Hepatocyte (in vitro differentiated cells): ENCODE measurements around the gene RPL27A. TPM values are rescaled to one million over a fixed set of nuclear protein-coding genes. Genes with fewer than 3 reads are reported as not detected.
"Not testable (repeated sequence)": the region's sequence is repeated elsewhere in the genome, so short reads cannot be mapped to it uniquely, and the experiment has no call there.

Source experiments
- DNase-seq: peaks from one replicate; pipeline ENCODE4 v3.0.0-alpha.2; 2016; ENCODE audit warnings: low spot score
- H2AFZ ChIP-seq: fragments of 200-600 bp; sonication (generic); 2 replicates; pipeline ENCODE4 v1.6.0; 2016; ENCODE audit warnings: antibody characterized with exemption, mild to moderate bottlenecking
- H3K27ac ChIP-seq: fragments of 200-600 bp; sonication (generic); 2 replicates; pipeline ENCODE4 v1.5.1; 2016; ENCODE audit warnings: mild to moderate bottlenecking
- H3K27me3 ChIP-seq: fragments of 200-600 bp; sonication (generic); 2 replicates; pipeline ENCODE4 v1.6.1; 2016
- H3K36me3 ChIP-seq: fragments of 200-600 bp; sonication (generic); replicated peaks from 2 replicates; pipeline ENCODE4 v1.5.1; 2016; ENCODE audit warnings: low read depth; ENCODE audit not compliant: insufficient read depth
- H3K4me1 ChIP-seq: fragments of 200-600 bp; sonication (generic); 2 replicates; pipeline ENCODE4 v1.5.1; 2016; ENCODE audit warnings: mild to moderate bottlenecking, moderate library complexity; ENCODE audit not compliant: insufficient read depth
- H3K4me2 ChIP-seq: fragments of 200-600 bp; sonication (generic); 2 replicates; pipeline ENCODE4 v1.6.0; 2016
- H3K4me3 ChIP-seq: fragments of 200-600 bp; sonication (generic); 2 replicates; pipeline ENCODE4 v1.5.1; 2016; ENCODE audit warnings: mild to moderate bottlenecking
- H3K79me2 ChIP-seq: fragments of 200-600 bp; sonication (generic); 2 replicates; pipeline ENCODE4 v1.6.0; 2017; ENCODE audit warnings: mild to moderate bottlenecking
- H3K9me2 ChIP-seq: fragments of 200-600 bp; sonication (generic); replicated peaks from 2 replicates; pipeline ENCODE4 v1.6.0; 2017; ENCODE audit warnings: mild to moderate bottlenecking; ENCODE audit not compliant: insufficient read depth
- H3K9me3 ChIP-seq: fragments of 200-600 bp; sonication (generic); 2 replicates; pipeline ENCODE4 v1.5.1; 2016; ENCODE audit warnings: low read depth, mild to moderate bottlenecking
- H4K20me1 ChIP-seq: fragments of 200-600 bp; sonication (generic); 2 replicates; pipeline ENCODE4 v1.6.0; 2016; ENCODE audit warnings: mild to moderate bottlenecking; ENCODE audit not compliant: insufficient read depth, poor library complexity, severe bottlenecking
- EZH2 ChIP-seq: fragments of 200-600 bp; sonication (generic); IDR thresholded peaks from 2 replicates; pipeline ENCODE4 v1.6.1; 2016; ENCODE audit warnings: antibody characterized with exemption, mild to moderate bottlenecking, borderline replicate concordance
- EZH2phosphoT487 ChIP-seq: fragments of 200-600 bp; sonication (generic); IDR thresholded peaks from one replicate; pipeline ENCODE4 v1.6.1; 2018; ENCODE audit warnings: antibody characterized with exemption, mild to moderate bottlenecking, low read depth, moderate library complexity; ENCODE audit not compliant: unreplicated experiment, severe bottlenecking
- WGBS: methylation state at CpG from one replicate; pipeline ENCODE4 v1.1.6; 2016; ENCODE audit warnings: low lambda C conversion rate; ENCODE audit errors: missing lambda C conversion rate; 5-methylcytosine and 5-hydroxymethylcytosine counted together
- polyA plus RNA-seq: library from polyadenylated mRNA; unstranded; fragments of >200 nt; fragmentation: Nextera tagmentation; extraction: Ambion mirVana; gene quantifications from 2 replicates; pipeline ENCODE4 v1.2.1, GENCODE V29; 2016
- total RNA-seq: library from RNA; depleted of rRNA; stranded (reverse); fragments of >200 nt; gene quantifications from 2 replicates; pipeline ENCODE4 v1.2.3, GENCODE V29; 2014
- TF ChIP-seq, protein P1 (sequence below): fragments of 200-600 bp; sonication (generic); IDR thresholded peaks from 2 replicates; pipeline ENCODE4 v1.5.1; 2016; ENCODE audit warnings: antibody characterized with exemption, mild to moderate bottlenecking; ENCODE audit not compliant: poor library complexity

The RPL27A gene
- total and polyA plus RNA-seq, 2 experiments from 2014 or later, result 803 to 818 TPM

DNA sequence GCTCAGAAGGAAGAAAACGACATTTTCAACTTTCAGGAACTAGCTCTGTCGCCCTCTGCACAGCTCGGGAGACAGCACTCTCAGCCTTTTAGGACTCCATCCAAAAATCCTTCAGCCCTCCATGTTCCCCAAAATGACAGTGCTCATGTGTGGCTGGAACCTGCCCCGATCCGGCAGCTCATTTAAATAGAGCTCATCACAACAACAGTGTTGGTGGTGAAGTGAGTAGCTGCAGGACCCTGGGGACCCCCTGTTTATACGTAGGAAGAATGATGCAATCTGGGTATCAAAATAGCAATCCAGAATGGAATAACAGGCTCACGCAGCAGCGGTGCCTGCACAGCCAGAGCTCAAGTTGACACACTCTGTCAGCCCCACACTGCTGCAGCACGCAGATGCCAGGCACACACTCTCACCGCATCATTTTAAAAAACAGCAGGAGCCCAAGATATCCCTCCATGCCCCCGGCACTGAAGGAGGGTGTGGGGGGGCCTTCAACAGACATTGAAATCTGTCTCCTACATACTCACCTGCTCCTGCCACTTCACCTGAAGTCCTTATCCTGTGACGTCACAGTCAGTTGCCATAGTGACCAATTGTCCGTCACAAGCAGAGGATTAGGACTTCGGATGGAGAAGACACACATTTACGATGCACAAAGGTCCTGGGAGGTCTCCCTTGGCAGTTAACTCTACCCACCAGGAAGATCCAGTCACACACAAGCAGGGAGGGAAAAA lies 24.1 kb upstream of the RPL27A start:
- no peak overlapping the region for H2AFZ ChIP-seq
- H3K9me2 ChIP-seq, result no peaks in the 10 kb centered on the region
- 73% methylated on average over 15 of the region's 15 CpGs for WGBS

DNA sequence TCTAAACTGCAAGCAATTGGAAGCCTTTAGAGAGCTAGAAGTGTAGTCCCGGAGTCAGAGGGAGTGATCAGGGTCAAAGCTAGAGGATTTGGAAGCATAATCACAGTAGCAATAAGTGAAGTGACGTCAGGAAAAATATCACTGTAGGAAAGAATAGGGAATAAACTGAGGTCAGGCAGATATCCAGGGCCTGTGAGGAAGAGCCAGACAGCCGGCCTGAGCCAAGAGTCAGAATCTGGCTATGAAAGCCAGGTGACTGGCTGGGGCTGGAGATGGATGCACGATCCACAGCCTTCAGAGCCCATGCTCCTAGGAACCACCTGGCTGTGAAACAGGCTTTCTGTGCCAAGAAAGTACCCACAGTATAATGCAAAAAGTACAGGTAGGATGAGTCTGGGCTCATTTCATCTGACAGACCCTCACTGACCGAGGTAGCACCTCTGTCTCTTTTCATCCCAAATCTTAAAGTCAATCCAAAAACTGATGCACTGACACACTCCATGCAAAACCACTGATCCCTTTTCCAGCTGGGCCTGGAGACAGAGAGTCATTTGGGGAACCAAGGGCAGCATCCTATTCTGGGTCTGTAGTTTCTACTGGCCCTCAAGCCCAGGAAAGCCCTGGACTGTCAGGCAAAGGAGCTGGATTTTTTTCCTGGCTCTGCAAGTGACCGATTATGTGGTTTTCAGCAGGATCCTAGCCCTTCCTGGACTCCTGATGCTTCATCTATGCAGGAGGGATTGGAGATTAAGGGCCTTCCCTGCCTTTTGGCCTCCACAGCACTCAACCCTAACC lies 21.4 kb upstream of the RPL27A start:
- Histone ChIP-seq H3K4me2 (no peak overlapping the region), H3K36me3 (no peaks in the 10 kb centered on the region), H3K9me2 (no peaks in the 10 kb centered on the region), H2AFZ (no peak overlapping the region), H4K20me1 (no peaks in the 10 kb centered on the region), H3K27me3 (no peaks in the 10 kb centered on the region), H3K79me2 (no peaks in the 10 kb centered on the region), H3K4me3 (no peak overlapping the region), H3K4me1 (no peaks in the 10 kb centered on the region), H3K9me3 (no peaks in the 10 kb centered on the region), H3K27ac (no peak overlapping the region)
- WGBS, result 93% methylated on average over 6 of the region's 6 CpGs
- TF ChIP-seq EZH2phosphoT487 (no peak), EZH2 (no peak)
- TF ChIP-seq, protein P1, sequence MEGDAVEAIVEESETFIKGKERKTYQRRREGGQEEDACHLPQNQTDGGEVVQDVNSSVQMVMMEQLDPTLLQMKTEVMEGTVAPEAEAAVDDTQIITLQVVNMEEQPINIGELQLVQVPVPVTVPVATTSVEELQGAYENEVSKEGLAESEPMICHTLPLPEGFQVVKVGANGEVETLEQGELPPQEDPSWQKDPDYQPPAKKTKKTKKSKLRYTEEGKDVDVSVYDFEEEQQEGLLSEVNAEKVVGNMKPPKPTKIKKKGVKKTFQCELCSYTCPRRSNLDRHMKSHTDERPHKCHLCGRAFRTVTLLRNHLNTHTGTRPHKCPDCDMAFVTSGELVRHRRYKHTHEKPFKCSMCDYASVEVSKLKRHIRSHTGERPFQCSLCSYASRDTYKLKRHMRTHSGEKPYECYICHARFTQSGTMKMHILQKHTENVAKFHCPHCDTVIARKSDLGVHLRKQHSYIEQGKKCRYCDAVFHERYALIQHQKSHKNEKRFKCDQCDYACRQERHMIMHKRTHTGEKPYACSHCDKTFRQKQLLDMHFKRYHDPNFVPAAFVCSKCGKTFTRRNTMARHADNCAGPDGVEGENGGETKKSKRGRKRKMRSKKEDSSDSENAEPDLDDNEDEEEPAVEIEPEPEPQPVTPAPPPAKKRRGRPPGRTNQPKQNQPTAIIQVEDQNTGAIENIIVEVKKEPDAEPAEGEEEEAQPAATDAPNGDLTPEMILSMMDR, result no peak
- DNase-seq, result no peak

More for the DNA sequence above, 24.1 kb upstream of the RPL27A start:
- H3K79me2 ChIP-seq, result no peaks in the 10 kb centered on the region
- no peaks in the 10 kb centered on the region for H3K27me3 ChIP-seq
- no peaks in the 10 kb centered on the region for H3K36me3 ChIP-seq
- H3K4me3 ChIP-seq, result no peak overlapping the region
- H3K27ac ChIP-seq, result no peak overlapping the region
- no peaks in the 10 kb centered on the region for H3K9me3 ChIP-seq
- TF ChIP-seq EZH2phosphoT487 (no peak), EZH2 (no peak)
- TF ChIP-seq, protein P1, result no peak
- H3K4me2 ChIP-seq, result no peak overlapping the region
- no peaks in the 10 kb centered on the region for H4K20me1 ChIP-seq
- no peak for DNase-seq
- H3K4me1 ChIP-seq, result no peaks in the 10 kb centered on the region

DNA sequence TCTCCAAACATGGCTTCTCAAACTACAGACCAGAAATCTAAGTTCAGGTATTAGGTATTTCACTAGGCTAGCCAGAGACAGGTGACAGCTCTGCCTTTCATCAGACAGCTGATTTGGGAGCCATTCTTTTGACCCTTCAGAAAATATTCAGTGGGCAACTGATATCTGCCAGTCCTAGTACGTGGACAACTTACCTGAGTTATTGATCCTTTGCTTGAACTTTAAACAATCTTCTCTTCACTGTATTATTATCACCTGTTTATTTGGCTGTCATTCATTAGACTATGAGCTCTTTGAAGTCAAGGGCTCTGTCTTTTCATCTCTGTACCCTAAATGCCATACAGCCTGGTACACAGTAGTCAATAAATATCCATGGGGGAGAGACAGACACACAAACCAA lies 17.4 kb upstream of the RPL27A start:
- TF ChIP-seq EZH2phosphoT487 (no peak), EZH2 (no peak)
- TF ChIP-seq, protein P1, result no peak
- 72% methylated on average over 1 of the region's 1 CpG for WGBS
- no peaks in the 10 kb centered on the region for H3K9me2 ChIP-seq

DNA sequence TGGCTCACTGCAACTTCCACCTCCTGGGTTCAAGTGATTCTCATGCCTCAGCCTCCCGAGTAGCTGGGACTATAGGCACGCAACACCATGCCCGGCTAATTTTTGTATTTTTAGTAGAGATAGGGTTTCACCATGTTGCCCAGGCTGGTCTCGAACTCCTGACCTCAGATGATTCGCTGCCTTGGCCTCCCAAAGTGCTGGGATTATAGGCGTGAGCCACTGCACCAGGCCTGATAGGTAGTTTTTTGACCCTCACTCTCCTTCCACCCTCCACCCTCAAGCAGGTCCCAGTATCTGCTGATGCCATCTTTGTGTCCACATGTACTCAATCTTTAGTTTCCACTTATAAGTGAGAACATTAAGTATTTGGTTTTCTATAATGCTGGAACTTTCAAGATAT lies 12.5 kb upstream of the RPL27A start:
- WGBS, result 98% methylated on average over 6 of the region's 6 CpGs
- not testable (repeated sequence) for H3K36me3 ChIP-seq, H3K9me3 ChIP-seq, H3K4me2 ChIP-seq, H3K27me3 ChIP-seq, H3K4me1 ChIP-seq, H3K27ac ChIP-seq, H3K79me2 ChIP-seq, DNase-seq, H2AFZ ChIP-seq, H4K20me1 ChIP-seq, H3K9me2 ChIP-seq, H3K4me3 ChIP-seq

More for the DNA sequence above, 17.4 kb upstream of the RPL27A start:
- Histone ChIP-seq H3K4me3 (no peak overlapping the region), H4K20me1 (no peaks in the 10 kb centered on the region), H3K27me3 (no peaks in the 10 kb centered on the region), H2AFZ (no peak overlapping the region), H3K4me1 (no peaks in the 10 kb centered on the region), H3K9me3 (no peaks in the 10 kb centered on the region), H3K4me2 (no peak overlapping the region), H3K27ac (no peak overlapping the region), H3K79me2 (no peaks in the 10 kb centered on the region), H3K36me3 (no peaks in the 10 kb centered on the region)
- DNase-seq, result no peak
